SW480 (cell line): Measurements from ENCODE around the gene SLC41A1.
"Not testable (repeated sequence)": the region's sequence is repeated elsewhere in the genome, so short reads cannot be mapped to it uniquely, and the experiment has no call there.

ENCODE experiments used
- DNase-seq: peaks from one replicate; pipeline ENCODE4 v3.0.0-alpha.2; 2016; ENCODE audit warnings: low spot score

The SLC41A1 gene

DNA sequence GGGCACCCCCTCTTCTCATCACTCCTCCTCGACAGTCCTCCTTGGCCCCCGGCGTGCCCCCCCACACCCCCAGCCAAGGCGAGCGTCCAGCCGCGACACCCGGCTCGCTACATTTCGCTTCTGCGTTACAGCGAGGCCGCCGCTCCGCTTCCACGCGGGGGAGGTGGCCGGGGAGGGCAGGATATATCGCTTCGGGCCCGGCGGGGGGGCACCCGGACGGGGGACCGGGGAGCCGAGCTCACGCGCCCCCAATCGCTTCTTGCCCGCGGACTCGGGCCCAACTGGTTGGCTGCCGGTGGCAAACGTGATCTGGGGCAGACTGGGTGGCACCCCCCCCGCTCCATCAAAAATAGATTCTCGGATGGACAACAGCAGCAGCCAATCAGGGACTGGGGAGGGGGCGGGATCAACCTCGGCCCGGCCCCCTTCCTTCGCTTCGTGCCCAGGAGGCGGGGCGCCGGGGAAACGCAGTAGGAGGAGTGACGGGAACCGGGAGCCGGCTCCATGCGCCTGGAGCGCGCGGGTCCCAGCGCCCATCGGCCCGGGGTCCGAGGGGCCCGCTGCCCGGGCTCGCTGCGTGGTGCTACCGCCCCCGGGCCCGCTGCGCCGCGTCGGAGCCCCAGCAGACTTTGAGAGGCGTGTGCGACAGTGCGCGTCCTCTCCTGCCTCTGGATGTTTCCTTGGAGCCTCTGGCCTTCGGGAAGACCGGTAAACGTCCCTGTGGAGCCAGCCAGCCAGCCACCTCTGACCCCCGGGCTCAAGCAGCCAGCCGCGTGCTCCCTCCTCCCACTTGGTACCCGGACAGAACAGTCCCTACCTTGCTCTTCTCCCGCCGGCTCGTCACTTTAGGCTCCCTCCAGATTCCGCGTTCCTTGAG lies at the start of gene SLC41A1:
Gene SLC41A1 (minus strand): TSS at position 321 of the 877 bp plus-strand sequence. CDS start 2,757 bp downstream, outside the sequence.
- DNase-seq, result peak; percentile 85

DNA sequence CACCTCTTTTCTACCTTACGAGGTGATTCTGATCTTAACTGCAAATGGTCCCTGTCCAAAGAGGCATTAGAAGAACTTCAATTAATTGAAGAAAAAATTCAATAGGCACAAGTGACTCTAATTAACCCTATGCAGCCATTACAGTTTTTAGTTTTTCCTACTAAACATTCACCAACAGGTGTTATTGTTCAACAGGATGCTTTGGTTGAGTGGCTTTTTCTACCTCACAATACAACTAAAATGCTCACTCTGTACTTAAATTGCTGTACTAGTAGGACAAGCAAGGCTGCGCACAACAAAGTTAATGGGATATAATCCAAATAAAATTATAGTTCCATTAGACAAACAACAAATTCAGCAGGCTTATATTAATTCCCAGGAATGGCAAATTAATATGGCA lies 48.5 kb upstream of the SLC41A1 start:
- DNase-seq, result no peak

DNA sequence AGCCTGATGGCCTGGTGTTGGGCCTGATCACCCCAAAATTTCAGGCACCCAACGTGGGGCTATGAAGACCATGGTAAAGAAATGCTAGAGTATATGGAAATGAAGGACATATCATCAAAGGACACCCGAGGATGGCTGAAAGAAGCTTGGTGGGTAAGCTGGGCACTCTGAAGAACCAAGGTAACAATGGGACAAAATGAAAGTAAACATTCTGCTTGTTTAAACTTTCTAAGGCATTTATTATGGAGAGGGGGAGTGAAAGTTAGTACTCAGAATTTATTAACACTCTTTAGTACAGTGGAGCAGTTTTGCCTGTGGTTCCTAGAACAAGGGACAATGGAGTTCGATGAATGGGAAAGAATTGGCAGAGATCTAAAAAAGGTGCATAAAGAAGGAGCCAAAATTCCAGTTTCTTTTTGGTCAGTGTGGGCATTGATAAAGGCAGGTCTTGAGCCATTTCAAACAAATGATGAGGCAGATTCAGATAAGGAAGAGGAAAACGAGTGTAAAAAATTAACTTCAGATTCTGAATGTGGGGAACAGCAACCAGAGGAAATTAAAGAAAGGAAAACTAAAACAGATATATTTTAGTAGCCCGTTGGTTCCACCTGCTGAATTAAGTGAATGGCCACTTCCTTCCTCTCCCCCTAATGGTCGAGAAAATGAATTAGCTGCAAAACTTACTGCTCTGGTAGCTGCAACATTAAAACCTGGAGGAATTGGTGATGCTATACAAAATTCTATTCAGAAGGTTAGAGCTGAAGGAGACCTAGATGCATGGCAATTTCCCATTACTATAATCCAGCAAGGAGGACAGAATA lies 45.4 kb upstream of the SLC41A1 start:
- DNase-seq, result no peak

DNA sequence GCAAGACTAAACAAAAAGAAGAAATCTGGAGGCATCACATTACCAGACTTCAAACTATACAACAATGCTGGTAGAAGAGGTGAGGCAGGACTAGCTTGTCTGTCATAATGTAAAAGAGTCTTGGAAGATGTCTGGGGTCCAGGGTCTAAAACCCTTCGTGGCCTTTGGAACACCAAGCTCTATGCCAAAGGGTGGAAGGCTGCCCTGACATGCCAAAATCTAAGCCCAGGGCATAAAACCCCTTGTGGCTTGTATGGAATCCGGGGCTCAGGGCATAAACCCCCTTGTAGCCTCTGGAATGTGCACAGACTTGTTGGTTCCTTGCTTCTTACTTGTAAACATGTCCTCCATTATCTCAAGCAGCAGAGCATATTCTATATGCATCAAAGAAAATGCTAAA lies 44.5 kb upstream of the SLC41A1 start:
- not testable (repeated sequence) for DNase-seq

DNA sequence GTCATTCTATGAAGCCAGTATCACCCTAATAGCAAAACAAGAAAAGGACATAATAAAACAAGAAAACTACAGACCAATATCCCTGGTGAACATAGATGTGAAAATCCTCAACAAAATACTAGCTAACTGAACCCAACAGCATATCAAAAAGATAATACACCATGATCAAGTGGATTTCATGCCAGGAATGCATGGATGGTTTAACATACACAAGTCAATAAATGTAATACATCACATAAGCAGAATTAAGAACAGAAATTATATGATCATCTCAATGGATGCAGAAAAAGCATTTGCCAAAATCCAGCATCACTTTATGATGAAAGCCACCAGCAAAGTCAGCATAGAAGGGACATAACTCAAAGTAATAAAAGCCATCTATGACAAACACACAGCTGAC lies 43.4 kb upstream of the SLC41A1 start:
- no peak for DNase-seq

DNA sequence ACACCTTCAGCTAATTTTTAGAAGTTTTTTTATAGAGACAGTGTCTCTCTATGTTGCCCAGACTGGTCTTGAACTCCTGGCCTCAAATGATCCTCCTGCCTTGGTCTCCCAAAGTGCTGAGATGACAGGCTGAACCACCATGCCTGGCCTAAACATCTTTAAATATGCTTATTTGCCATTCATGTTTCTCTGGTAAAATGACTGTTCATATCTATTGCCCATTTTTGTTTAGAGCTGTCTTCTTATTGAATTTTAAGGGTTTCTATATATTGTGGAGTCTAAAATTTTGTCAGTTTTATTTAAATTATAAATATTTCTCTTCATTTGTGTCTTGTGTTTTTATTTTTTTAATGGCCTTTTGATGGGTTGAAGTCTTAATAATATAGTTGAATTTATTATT lies 40.0 kb upstream of the SLC41A1 start:
- no peak for DNase-seq

DNA sequence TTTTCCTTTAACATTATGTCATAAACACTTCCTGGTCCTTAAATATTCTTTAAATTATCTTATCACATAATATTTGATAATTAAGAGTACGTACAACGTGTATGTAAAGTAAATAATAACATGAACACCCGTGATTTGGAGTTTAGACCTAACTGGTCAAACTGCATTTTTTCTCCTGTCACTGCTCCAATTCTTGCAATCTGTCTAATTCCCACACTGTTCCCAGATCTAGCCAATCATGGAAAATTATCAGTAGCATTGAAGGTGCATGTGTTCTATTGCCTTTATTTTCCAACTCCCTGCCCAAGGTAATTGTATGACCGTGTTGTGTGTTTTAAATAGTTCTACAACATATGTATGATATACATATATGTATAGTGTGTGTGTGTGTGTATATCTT lies 39.0 kb upstream of the SLC41A1 start:
- DNase-seq, result no peak

DNA sequence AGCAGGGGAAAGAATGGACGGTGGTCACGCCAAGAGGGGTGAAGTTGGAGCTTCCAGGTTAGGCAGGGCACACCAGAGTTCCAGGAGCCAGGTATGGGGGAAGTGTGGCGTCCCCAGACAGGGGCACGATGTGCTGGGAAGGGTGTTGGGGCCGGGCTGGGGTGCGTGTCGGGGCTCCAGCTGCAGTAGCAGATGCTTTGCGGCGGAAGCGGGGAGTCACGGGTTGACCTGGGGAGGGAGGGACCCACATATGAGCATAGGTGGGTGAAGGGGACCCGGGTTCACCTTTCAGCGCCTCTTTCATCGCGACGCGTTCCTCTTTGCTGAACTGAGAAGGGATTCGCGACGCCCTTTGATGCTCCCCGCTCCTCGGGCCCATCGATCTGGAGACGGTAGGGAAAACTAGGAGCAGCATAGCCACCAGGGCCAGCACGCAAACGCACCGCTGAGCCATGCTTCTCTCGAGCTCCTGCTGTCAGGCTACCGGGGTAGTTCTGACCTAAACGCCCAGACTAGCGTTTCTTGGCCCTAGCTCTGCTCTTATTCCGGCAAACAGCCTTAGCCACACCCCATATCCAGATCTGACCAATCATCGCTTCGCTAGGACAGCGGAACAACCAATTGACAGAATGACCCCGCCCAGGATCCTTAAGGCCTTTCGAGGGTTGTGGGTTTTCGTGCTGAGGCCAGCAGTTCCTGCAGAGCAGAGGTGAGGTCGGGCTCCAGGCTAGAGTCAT lies 36.8 kb upstream of the SLC41A1 start, which contains the start of gene PM20D1:
Gene PM20D1 (minus strand): TSS at position 514 of the 737 bp plus-strand sequence. CDS start 60 bp downstream, at position 454.
- peak; percentile 6 for DNase-seq

DNA sequence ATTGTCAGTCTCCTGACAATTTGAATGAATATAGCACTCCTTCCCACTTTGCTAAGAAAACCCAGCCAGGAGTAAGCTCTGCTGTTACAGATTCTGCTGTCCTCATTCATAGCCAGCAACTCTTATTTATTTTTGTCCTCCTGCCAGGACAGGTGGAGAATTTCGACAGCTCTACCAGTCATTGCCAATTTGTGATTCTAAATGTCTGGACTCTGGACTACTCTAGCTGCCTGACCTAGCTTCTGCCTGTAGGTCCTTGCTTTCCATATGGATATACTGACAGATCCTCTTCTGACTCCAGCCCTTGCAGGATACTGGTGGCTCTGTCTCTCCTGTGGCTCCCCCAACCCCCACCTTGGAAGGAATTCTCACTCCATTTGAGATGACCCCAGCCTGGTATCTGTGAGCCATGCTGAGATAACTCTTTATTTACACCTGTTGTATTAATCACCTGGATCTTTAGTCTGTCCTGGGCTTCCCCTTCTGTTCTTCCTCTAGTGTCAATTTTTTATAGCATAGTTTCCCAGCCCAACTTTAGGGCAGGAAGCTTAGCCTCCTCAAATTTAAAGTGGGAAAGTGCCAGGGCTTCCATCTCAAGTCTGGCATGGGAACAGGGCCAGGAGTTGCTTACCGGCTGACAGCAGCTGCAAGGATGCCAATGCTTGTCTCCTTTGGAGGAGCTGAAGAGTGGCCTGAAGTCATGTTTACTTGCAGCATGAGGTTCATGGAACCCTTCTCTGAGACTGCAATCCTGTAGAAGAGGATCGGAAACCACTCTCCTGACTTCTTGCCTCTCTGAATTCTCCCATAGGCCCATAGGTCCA lies 30.2 kb upstream of the SLC41A1 start:
- no peak for DNase-seq

DNA sequence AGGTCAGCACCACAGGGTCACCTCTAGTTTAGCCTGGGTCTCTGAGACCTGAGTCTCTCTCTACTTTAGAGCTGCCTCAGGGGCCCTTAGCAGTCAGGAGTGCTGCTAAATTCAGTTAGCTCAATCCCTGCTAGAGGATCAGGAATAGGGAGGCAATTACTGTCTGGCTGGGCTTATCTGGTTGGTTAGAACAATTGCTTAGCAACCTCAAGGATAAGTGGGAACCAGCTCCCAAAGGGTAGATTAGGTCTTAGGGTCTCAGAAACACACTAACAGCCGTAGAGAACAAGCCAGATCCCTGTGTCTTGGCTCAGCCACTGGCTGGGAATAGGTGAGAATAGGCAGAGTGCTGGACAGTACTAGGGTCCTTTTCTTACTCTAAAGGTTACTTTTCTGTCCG lies 29.2 kb upstream of the SLC41A1 start:
- DNase-seq, result no peak

DNA sequence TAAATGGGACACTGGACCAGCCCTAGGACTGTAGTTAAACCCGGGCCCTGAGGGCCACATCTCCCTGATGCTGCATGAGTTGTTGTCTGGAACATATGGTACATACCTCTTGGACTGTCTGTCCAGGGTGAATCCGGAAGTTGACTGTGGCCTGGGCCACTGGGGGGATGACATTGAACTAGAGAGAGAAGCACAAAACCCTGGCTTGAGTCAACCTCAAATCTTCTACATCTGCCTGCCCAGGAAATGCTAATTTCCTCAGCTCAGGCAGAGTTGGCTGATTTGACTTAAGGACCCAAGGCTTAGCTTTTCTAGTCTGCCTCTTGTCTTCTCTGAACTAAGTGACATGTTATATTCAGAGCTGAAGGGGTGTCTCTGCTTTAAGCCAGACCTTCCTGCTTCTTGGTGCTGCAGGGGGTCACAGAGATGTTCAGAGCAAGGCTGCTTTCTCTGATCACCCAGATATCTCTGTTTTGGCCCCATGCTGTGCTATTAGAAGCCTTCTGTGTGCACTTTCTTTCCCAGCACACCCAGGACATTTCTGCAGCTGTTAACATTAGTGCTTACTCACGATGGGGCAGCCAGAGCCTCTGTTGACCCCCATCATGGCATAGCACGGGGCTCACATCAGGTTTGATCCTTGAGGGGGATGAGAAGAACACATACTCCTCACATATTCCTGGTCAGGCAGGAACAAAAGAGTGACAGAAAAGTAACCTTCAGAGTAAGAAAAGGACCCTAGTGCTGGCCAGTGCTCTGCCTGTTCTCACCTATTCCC lies 27.3 kb upstream of the SLC41A1 start:
- no peak for DNase-seq

DNA sequence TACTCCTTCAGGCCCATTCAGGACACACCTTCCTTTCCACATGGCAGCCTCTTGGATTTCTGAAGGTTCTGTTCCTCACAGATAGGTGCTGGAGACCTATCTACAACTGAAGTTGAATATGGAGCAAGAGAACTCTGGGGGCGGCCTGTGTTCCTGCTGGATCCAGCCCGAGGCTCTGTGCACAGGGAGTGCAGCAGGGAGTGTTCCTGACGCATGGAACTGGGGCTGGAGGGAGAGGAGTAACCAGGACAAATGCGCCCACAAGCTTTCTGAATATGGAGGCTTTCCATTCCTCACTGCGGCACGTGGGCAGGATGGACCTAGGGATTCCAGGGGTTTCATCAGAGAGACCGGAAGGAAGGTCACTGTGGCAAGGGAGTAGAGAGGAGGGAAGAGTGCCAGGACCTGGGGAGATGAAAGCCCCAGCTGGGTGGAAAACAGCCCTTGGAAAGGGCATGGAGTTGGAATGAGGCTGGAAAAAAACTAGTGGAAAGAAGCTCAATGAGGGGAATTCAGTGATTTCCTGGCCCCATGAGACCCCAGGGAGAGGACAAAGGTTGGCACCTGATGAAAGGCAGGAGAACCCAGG lies 24.5 kb upstream of the SLC41A1 start:
- DNase-seq, result no peak

DNA sequence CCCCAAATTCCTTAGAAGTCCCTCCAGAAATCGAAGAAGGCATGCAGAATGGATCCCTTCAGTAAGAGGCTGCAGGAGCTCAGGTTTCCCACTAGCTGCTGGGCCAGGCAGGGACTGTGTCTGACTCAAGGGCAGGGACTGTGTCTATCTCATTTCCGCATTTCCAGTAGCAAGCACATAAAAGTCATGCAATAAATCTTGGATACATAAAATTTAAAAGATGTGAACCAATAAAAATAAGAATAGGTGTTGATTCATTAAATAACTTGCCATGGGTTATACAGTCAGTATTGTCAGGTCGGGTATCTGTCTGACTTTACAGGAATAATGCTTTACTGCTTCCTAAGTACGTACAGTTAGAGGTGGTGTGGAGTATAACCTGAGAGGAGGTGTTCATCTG lies 21.8 kb upstream of the SLC41A1 start:
- no peak for DNase-seq

DNA sequence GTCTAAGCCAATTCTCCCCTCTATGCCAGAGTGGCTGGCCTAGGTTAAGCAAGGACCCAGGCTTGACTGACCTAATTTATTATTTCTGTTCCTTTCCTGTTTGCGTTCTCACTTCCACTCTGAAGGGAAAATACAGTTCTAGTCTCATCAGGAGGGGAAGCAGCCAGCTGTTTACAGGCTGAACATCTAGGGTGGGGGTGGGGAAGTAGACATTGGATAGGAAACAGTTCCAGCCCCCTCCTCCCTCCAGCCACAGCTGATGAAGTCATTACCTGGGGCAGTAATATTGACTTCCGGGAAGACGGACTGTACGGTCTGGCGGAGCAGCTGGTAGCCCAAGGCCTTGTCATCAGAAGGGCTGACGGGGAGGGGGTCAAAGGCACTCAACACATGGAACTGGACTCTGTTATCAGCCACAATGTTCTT lies 19.3 kb upstream of the SLC41A1 start:
- no peak for DNase-seq

DNA sequence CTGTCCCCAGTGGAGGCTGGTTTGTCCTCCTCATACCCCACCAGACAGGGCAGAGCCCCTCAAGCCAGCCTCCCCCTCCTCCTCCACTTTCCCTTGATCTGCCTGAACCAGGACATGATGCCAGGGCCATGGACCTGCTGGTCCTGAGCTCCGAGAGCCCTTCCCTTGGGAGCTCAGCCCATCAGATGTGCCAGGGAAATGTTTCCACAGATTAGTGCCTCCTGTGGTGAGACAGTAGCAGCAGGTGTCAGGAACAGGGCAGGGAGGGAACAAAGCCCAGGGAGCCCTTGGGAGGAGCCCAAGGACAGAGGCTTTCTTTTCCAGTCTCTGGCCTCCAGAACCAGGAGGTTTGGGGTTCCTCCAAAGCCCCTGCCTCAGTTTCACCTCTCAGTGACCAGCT lies 14.6 kb upstream of the SLC41A1 start:
- DNase-seq, result no peak

DNA sequence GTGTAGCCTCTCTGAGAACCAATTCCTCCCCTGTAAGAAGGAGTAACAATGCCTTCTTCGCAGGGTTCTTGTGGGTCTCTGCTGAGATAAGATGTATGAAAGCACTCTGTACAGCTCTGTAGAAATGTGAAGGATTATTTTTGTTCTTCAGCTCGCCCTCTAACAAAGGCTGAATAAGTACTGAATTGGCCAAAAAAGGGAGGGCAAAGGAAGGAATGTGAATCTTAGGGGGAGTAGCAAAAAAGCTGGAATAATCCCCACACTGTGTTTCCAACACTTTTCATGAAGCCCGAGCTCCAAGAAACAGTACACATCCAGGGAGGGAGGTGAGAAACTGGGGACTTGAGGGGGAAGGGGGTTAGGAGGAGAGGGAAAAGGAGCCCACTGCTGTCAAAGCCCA lies 14.0 kb upstream of the SLC41A1 start:
- DNase-seq, result no peak

DNA sequence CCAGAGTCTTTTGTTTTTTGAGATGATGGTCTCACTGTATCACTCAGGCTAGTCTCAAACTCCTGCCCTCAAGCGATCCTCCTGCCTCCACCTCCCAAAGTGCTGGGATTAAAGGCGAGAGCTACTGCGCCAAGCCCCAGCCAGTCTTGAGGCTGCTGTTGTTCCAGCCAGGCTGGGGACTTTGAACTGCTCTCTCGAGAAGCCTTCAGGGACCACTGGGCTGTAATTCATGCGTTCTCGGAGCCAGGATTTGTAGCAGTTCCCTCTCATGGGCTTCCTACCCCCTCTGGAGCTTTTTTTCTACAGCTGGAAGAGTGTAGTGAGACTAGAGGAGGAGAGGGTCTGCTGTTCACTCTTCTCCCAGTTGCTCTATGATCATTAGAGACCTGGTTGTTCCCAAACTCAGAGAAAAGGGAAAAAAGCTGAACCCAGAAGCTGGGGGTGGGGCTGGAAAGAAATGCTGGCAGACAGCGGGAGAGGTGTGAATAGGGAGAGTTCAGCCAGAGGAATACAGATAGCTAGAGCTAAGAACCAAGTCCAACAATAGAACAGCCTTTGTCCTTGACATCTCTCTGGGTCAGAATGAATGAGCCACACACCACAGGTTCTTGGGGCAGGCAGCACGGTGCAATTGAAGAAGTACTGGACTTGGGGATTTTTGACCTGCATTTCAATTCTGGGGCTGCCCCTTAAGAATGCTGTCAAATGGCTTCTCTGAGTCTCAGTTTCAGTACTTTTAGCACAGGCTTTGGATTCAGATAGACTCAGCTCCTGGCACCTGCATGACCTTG lies 13.2 kb upstream of the SLC41A1 start:
- no peak for DNase-seq

DNA sequence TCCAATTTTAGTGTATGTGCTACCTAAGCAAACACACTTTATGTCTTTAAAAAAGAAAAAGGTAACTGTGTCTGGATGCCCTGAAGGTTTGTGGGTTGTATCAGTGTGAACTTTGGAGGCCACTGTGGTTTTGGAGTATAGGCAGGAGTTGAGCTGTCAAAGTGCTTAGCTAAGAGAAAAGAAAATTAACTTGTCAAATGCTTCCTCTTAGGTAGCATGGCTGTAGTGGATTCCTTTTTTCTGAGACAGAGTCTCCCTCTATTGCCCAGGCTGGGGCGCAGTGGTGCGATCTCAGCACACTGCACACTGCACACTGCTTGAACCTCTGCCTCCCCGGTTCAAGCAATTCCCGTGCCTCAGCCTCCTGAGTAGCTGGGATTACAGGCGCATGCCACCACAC lies 11.2 kb upstream of the SLC41A1 start:
- DNase-seq, result no peak

DNA sequence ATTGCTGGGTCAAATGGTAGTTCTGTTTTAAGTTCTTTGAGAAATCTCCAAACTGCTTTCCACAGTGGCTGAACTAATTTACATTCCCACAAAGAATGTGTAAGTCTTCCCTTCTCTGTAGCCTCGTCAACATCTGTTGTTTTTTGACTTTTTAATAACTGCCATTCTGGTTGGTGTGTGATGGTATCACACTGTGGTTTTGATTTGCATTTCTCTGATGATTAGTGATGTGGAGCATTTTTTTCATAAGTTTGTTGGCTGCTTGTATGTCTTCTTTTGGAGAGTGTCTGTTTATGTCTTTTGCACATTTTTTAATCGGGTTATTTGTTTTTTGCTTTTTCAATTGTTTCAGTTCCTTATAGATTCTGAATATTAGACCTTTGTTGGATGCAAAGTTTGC lies 10.3 kb upstream of the SLC41A1 start:
- not testable (repeated sequence) for DNase-seq
